OCI-LY7 (cell line): ENCODE data around the gene FAM83D.

Experiments used
- CTCF ChIP-seq: fragments of 200-600 bp; sonication (generic); conservative IDR thresholded peaks from 2 replicates; pipeline ENCODE4 v1.5.1; 2014; ENCODE audit warnings: mild to moderate bottlenecking, antibody characterized with exemption, low read length, moderate library complexity, mixed read lengths
- EZH2phosphoT487 ChIP-seq: fragments of 200-600 bp; sonication (generic); IDR thresholded peaks from 2 replicates; pipeline ENCODE4 v1.6.1; 2018; ENCODE audit warnings: low read depth, borderline replicate concordance, mild to moderate bottlenecking, mixed run types, antibody characterized with exemption, low read length, moderate library complexity, mixed read lengths

GRCh38 chr20:38985060-38985459, 58.8 kb downstream of the FAM83D start:
- no peak for TF ChIP-seq CTCF
- no peak for TF ChIP-seq EZH2phosphoT487
